ENCODE measurements around the gene SNRNP40. TPM values are rescaled to one million over a fixed set of nuclear protein-coding genes. Genes with fewer than 3 reads are reported as not detected.

Gene SNRNP40
- total RNA-seq, 4 donors from 2014 or later = 20.2 to 154 (median 32.3) TPM

DNA sequence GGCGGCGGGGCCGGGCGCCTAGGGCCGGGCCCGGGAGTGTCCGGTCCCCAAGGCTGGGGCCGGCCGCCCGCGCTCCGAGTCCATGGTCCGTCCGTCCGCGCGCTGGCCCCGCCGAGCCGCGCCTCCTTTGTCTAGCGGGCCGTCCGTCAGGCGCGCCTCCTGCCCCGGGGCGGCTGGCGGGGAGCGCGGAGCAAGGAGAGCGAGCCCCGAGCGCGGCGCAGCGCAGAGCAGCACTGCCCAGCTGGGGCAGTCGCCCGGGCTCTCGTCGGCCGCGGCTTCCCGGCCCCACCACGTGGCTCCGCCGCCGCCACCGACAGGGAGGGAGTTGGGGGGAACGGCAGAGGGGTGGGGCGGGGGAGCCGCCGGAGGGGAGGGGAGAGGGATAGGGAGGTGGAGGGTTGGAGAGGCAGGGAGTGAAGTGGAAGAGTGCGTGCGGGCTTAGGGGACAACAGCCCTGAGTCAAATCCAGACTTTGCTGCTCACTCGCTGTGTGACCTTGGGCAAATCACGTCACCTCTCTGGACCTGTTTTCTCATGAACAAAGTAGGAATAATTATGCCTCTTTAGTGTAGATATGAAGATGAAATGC lies 56.8 kb downstream of the SNRNP40 start, which contains the start of gene NKAIN1:
NKAIN1 (minus strand) TSS at position 235 of the 589 bp plus-strand sequence. CDS start 340 bp downstream, outside the sequence.
- Histone ChIP-seq H3K4me1 (peaks cover 3 to 13% (median 12%) of the 10 kb centered on the region in 4 donors), H3K27me3 (peaks cover 71% of the 10 kb centered on the region), H3K36me3 (no peaks in the 10 kb centered on the region), H3K4me3 (peak within 1 kb of the TSS in 2 of 4 donors; percentile 20 to 47), H3K9me3 (no peaks in the 10 kb centered on the region), H3K27ac (no peak within 1 kb of the TSS)
- 2% methylated on average over 20 of the region's 57 CpGs; no CpG with 5 or more reads in 1 of the 2 donors for WGBS, 2 donors (ENCODE audit: low coverage in 1 of 2)
- in situ Hi-C loops (cut with MboI; ENCODE audit: low pct_ligation_motif_present in 1 of 4, low pct_unique_long_range_greater_than_20kb in 1 of 4, low sequenced_read_pairs in 3 of 4) = no loop called here
- no peak for DNase-seq
- intact Hi-C loops (cut with DNase I; ENCODE audit: low total_unique reads) = no loop called here
- TF ChIP-seq POLR2A (IDR thresholded peaks at IDR 0.05) = no peak
- TF ChIP-seq EP300 (IDR thresholded peaks at IDR 0.05; ENCODE audit: low read depth) = no peak
- TF ChIP-seq, protein P1, sequence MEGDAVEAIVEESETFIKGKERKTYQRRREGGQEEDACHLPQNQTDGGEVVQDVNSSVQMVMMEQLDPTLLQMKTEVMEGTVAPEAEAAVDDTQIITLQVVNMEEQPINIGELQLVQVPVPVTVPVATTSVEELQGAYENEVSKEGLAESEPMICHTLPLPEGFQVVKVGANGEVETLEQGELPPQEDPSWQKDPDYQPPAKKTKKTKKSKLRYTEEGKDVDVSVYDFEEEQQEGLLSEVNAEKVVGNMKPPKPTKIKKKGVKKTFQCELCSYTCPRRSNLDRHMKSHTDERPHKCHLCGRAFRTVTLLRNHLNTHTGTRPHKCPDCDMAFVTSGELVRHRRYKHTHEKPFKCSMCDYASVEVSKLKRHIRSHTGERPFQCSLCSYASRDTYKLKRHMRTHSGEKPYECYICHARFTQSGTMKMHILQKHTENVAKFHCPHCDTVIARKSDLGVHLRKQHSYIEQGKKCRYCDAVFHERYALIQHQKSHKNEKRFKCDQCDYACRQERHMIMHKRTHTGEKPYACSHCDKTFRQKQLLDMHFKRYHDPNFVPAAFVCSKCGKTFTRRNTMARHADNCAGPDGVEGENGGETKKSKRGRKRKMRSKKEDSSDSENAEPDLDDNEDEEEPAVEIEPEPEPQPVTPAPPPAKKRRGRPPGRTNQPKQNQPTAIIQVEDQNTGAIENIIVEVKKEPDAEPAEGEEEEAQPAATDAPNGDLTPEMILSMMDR (IDR thresholded peaks at IDR 0.05) = no peak
- TF ChIP-seq POLR2AphosphoS5 (IDR thresholded peaks at IDR 0.05) = no peak

DNA sequence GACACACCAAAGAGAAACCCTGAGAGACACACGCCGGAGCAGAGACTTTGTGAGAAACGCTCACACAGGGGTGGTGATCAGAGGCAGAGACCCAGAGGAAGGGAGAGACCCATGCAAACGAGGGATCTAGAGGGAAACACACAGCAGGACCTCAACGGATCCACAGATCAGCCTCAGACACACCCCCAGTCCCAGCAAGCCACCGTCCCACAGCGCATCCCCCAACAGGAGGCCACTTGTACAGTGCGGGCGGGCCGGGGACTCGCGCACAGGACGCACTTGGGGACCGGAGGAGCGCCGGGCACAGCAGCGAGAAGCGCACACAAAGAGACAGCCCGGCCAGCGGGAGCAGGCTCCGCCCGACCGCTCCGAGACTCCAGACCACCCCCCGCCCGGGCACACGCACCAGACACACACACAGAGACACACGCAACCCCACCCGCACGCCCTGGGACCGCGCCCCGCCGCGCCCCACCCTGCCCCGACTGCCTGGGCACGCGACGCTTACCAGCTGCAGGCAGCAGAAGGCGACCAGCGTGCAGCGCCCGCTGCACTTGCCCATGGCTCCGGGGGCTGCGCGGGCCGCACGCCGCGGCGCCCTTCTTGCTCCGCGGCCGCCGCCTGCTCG lies 57.5 kb downstream of the SNRNP40 start:
- in situ Hi-C loops (cut with MboI; ENCODE audit: low pct_ligation_motif_present in 1 of 4, low pct_unique_long_range_greater_than_20kb in 1 of 4, low sequenced_read_pairs in 3 of 4) (no loop called here), intact Hi-C loops (cut with DNase I; ENCODE audit: low total_unique reads) (no loop called here)
- peaks cover 77% of the 10 kb centered on the region for H3K27me3 ChIP-seq
- WGBS, 2 donors (ENCODE audit: low coverage in 1 of 2) = 6 to 8% methylated on average over 3 to 17 of the region's 56 CpGs
- H3K36me3 ChIP-seq = no peaks in the 10 kb centered on the region
- no peaks in the 10 kb centered on the region for H3K9me3 ChIP-seq
- peak; percentile 31 for DNase-seq
- no peak overlapping the region for H3K27ac ChIP-seq
- peaks cover 3 to 13% (median 12%) of the 10 kb centered on the region in 4 donors for H3K4me1 ChIP-seq
- no peak for TF ChIP-seq POLR2AphosphoS5 (IDR thresholded peaks at IDR 0.05)
- TF ChIP-seq, protein P1 (IDR thresholded peaks at IDR 0.05) = no peak
- TF ChIP-seq EP300 (IDR thresholded peaks at IDR 0.05; ENCODE audit: low read depth) = no peak
- TF ChIP-seq POLR2A (IDR thresholded peaks at IDR 0.05) = no peak
- peak overlapping the region in 2 of 4 donors; percentile 20 to 47 for H3K4me3 ChIP-seq

DNA sequence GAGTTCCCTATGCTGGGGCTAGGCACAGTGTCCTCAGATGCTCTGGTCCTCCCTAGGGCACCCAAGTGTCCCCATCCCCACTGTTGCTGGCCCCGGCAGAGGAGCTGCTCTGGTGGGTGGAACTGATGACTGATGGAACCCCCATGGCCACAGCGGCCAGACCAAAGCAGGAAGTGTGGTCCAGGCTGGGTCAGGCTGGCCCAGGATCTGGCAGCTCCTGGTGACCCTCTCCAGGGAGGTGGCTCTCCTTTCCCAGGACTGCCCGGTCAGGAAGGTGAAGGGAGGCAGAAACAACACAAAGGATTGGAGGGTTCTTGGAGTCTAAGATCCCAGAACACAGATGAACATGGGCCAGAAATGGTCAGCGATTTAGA lies 58.0 kb downstream of the SNRNP40 start:
- H3K27me3 ChIP-seq = peaks cover 78% of the 10 kb centered on the region

DNA sequence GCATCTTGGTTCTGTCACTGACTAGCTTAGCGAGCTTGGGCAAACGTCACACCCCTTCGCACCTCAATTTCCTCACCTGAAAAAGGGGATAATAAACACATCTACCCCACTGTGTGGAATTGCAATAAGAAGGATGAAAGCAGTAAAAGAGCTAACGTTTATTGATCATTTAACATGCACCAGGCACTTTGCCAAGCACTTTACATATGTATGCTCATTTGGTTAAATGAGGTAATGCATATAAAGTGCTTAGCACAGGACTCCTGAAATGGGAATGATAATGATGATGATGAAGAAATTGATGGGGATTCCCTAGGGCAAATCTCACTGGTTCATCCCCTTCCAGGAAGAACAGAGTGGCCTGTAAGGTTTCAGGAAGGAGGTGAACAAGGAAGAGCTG lies 61.7 kb downstream of the SNRNP40 start:
- H3K36me3 ChIP-seq = no peaks in the 10 kb centered on the region
- H3K27me3 ChIP-seq = peaks cover 53% of the 10 kb centered on the region
- H3K4me1 ChIP-seq = peaks cover 2 to 11% (median 10%) of the 10 kb centered on the region in 4 donors
- WGBS, 2 donors (ENCODE audit: low coverage in 1 of 2) = 20 to 47% methylated on average over 1 to 4 of the region's 4 CpGs
- H3K4me3 ChIP-seq = no peak overlapping the region
- H3K27ac ChIP-seq = no peak overlapping the region
- DNase-seq = no peak
- intact Hi-C loops (cut with DNase I; ENCODE audit: low total_unique reads) = no loop called here
- TF ChIP-seq EP300 (IDR thresholded peaks at IDR 0.05; ENCODE audit: low read depth) (no peak), POLR2AphosphoS5 (IDR thresholded peaks at IDR 0.05) (no peak)
- H3K9me3 ChIP-seq = no peaks in the 10 kb centered on the region
- in situ Hi-C loops (cut with MboI; ENCODE audit: low pct_ligation_motif_present in 1 of 4, low pct_unique_long_range_greater_than_20kb in 1 of 4, low sequenced_read_pairs in 3 of 4) = no loop called here

More for the DNA sequence above, 58.0 kb downstream of the SNRNP40 start:
- no peaks in the 10 kb centered on the region for H3K9me3 ChIP-seq
- no peak overlapping the region for H3K4me3 ChIP-seq
- peaks cover 3 to 13% (median 12%) of the 10 kb centered on the region in 4 donors for H3K4me1 ChIP-seq
- TF ChIP-seq, protein P1 (IDR thresholded peaks at IDR 0.05) = no peak
- TF ChIP-seq POLR2AphosphoS5 (IDR thresholded peaks at IDR 0.05) = no peak
- no peak for TF ChIP-seq EP300 (IDR thresholded peaks at IDR 0.05; ENCODE audit: low read depth)
- no peak for TF ChIP-seq POLR2A (IDR thresholded peaks at IDR 0.05)
- in situ Hi-C loops (cut with MboI; ENCODE audit: low pct_ligation_motif_present in 1 of 4, low pct_unique_long_range_greater_than_20kb in 1 of 4, low sequenced_read_pairs in 3 of 4) (no loop called here), intact Hi-C loops (cut with DNase I; ENCODE audit: low total_unique reads) (no loop called here)
- H3K36me3 ChIP-seq = no peaks in the 10 kb centered on the region
- no peak for DNase-seq
- WGBS, 2 donors (ENCODE audit: low coverage in 1 of 2) = 24 to 29% methylated on average over 4 of the region's 4 CpGs
- no peak overlapping the region for H3K27ac ChIP-seq
